Pancreas (tissue), 10 donors: ENCODE measurements around the gene GOLGA6L7. TPM values are rescaled to one million over a fixed set of nuclear protein-coding genes. Genes with fewer than 3 reads are reported as not detected.
"Not testable (repeated sequence)": the region's sequence is repeated elsewhere in the genome, so short reads cannot be mapped to it uniquely, and the experiment has no call there.

ENCODE experiments used
- ATAC-seq, 4 donors: fragments of 200-7000 bp; cut with Tn5 transposase; one replicate each; pipeline versions ENCODE4 v1.8.0 to v1.9.1; 2020; ENCODE audit warnings: mild to moderate bottlenecking in 4 of 4, moderate library complexity in 4 of 4
- DNase-seq, 6 donors: peaks; one replicate each; pipeline ENCODE4 v3.0.0-alpha.2; 2020
- FAIRE-seq: peaks from 2 replicates; lab custom pipeline; 2012; peaks lifted over from hg19 to GRCh38; lab: Jason Lieb, UNC
- H3K27ac ChIP-seq, 4 donors: fragments of 200-600 bp; sonication (generic); 1 replicate in 3 of 4; 2 replicates in 1 of 4; pipeline versions ENCODE4 v1.5.0 to v1.8.0; 2020
- H3K27me3 ChIP-seq, 4 donors: fragments of 200-600 bp; one replicate each; pipeline ENCODE4 v1.8.0; 2021
- H3K36me3 ChIP-seq, 3 donors: fragments of 200-600 bp; sonication (generic) in 1 of 3; one replicate each; pipeline versions ENCODE4 v1.5.0 to v1.8.0; 2020 to 2021
- H3K4me1 ChIP-seq, 3 donors: fragments of 200-600 bp; one replicate each; pipeline ENCODE4 v1.8.0; 2021
- H3K4me3 ChIP-seq, 4 donors: fragments of 200-600 bp; sonication (generic) in 2 of 4; one replicate each; pipeline versions ENCODE4 v1.5.0 to v1.8.0; 2020 to 2021
- H3K9me3 ChIP-seq, 4 donors: fragments of 200-600 bp; one replicate each; pipeline ENCODE4 v1.8.0; 2021
- WGBS, 2 donors: extraction: QIAGEN DNeasy Blood & Tissue Kit; methylation state at CpG; one replicate each; pipeline ENCODE4 v1.1.7; 2013; 5-methylcytosine and 5-hydroxymethylcytosine counted together
- intact Hi-C, 3 donors: fragments of 100-400 bp; cut with DNase I; formaldehyde crosslinking; loops; one replicate each; pipeline versions ENCODE4 v1.11.1 to v1.14.2; 2022
- polyA plus RNA-seq, 2 donors: library from polyadenylated mRNA; stranded (reverse); fragments of 200-250 nt; gene quantifications; one replicate each; pipeline ENCODE4 v1.2.3, GENCODE V29; 2013
- total RNA-seq, 6 donors: library from RNA; stranded (reverse); fragmentation: NEBNext Ultra II Directional in 4 of 6; extraction: Animal tissue kit (Norgen Biotek cat#: 25700) in 4 of 6; gene quantifications; one replicate each; pipeline versions ENCODE4 v1.2.1 to v1.2.4, GENCODE V29; 2021 to 2023
- donor health status: healthy with polysubstance abuse.
- donor health status: DM: no; HTN: no; CAD: no; lungs with moderate emphysema.
- donor health status: DM: no; HTN: no; CAD: no.
- donor health status: control.
- donor health status: control.
- donor health status: Bipolar disorder and iron deficiency.
- donor health status: DM: yes; HTN: yes; CAD: no.
- donor health status: DM: no; HTN: no; CAD: no.
- donor health status: DM: no; HTN: no; CAD: no.
- donor health status: DM: yes; HTN: yes; CAD: no.

The GOLGA6L7 gene
- total and polyA plus RNA-seq, 8 donors = not detected

GRCh38 chr15:28849271-28849670 lies 827 bp upstream of the GOLGA6L7 start:
- intact Hi-C loops, H3K4me1 ChIP-seq: not testable (repeated sequence)

GRCh38 chr15:28847959-28848358 lies 485 bp downstream of the GOLGA6L7 start:
- intact Hi-C loops, H3K27ac ChIP-seq, H3K4me3 ChIP-seq, FAIRE-seq, ATAC-seq, H3K4me1 ChIP-seq, DNase-seq, H3K36me3 ChIP-seq, H3K9me3 ChIP-seq, H3K27me3 ChIP-seq: not testable (repeated sequence)
- WGBS, 2 donors = 93 to 98% methylated on average over 6 to 9 of the region's 9 CpGs

More at GRCh38 chr15:28849271-28849670, 827 bp upstream of the GOLGA6L7 start:
- not testable (repeated sequence) for H3K9me3 ChIP-seq, FAIRE-seq, ATAC-seq, DNase-seq, H3K4me3 ChIP-seq, H3K27me3 ChIP-seq, H3K36me3 ChIP-seq, H3K27ac ChIP-seq
- 94 to 100% methylated on average over 3 to 12 of the region's 17 CpGs for WGBS, 2 donors

GRCh38 chr15:28847247-28847646 lies 1.2 kb downstream of the GOLGA6L7 start:
- ATAC-seq, H3K4me1 ChIP-seq, H3K36me3 ChIP-seq, DNase-seq, H3K27me3 ChIP-seq, FAIRE-seq, H3K27ac ChIP-seq, H3K9me3 ChIP-seq, intact Hi-C loops, H3K4me3 ChIP-seq: not testable (repeated sequence)
- 63 to 83% methylated on average over 5 of the region's 5 CpGs for WGBS, 2 donors

- H3K9me3 ChIP-seq, H3K4me1 ChIP-seq, H3K36me3 ChIP-seq, intact Hi-C loops, H3K27me3 ChIP-seq, FAIRE-seq, ATAC-seq, H3K27ac ChIP-seq, H3K4me3 ChIP-seq, DNase-seq: not testable (repeated sequence)
- WGBS, 2 donors = 81 to 83% methylated on average over 8 to 10 of the region's 14 CpGs
These were observed 4.3 kb downstream of the GOLGA6L7 start for GRCh38 chr15:28844147-28844546.

- H3K36me3 ChIP-seq, H3K27me3 ChIP-seq, intact Hi-C loops, H3K4me3 ChIP-seq, DNase-seq, H3K9me3 ChIP-seq, H3K27ac ChIP-seq, FAIRE-seq, H3K4me1 ChIP-seq, ATAC-seq: not testable (repeated sequence)
- 91 to 93% methylated on average over 12 of the region's 12 CpGs for WGBS, 2 donors
These were observed 4.9 kb downstream of the GOLGA6L7 start for GRCh38 chr15:28843520-28843919.

- DNase-seq, intact Hi-C loops, FAIRE-seq, H3K36me3 ChIP-seq, H3K27me3 ChIP-seq, H3K4me3 ChIP-seq, H3K9me3 ChIP-seq, ATAC-seq, H3K4me1 ChIP-seq, H3K27ac ChIP-seq: not testable (repeated sequence)
- 81 to 82% methylated on average over 11 of the region's 11 CpGs for WGBS, 2 donors
These were observed 6.2 kb downstream of the GOLGA6L7 start for GRCh38 chr15:28842210-28842609.

GRCh38 chr15:28840285-28840684 lies 8.2 kb downstream of the GOLGA6L7 start:
- H3K4me1 ChIP-seq, H3K4me3 ChIP-seq, DNase-seq, intact Hi-C loops, H3K27ac ChIP-seq, H3K27me3 ChIP-seq, FAIRE-seq, H3K9me3 ChIP-seq, ATAC-seq, H3K36me3 ChIP-seq: not testable (repeated sequence)
- 78 to 81% methylated on average over 4 to 8 of the region's 9 CpGs for WGBS, 2 donors

- H3K9me3 ChIP-seq, H3K36me3 ChIP-seq, intact Hi-C loops, H3K4me3 ChIP-seq, ATAC-seq, FAIRE-seq, H3K27me3 ChIP-seq, DNase-seq, H3K4me1 ChIP-seq, H3K27ac ChIP-seq: not testable (repeated sequence)
- WGBS, 2 donors = 91 to 94% methylated on average over 9 to 10 of the region's 10 CpGs
These were observed 13.4 kb downstream of the GOLGA6L7 start for GRCh38 chr15:28834957-28835585.

GRCh38 chr15:28831897-28832587 lies 16.4 kb downstream of the GOLGA6L7 start:
- WGBS, 2 donors = 1 to 3% methylated on average over 50 to 56 of the region's 56 CpGs
- H3K27me3 ChIP-seq, H3K27ac ChIP-seq, H3K4me1 ChIP-seq, H3K36me3 ChIP-seq, intact Hi-C loops, H3K9me3 ChIP-seq, FAIRE-seq: not testable (repeated sequence)
- DNase-seq (peak; percentile 55 to 86 (median 70)), ATAC-seq (peak; percentile 96 to 100 (median 99))
- peak overlapping the region in 3 of 4 donors; percentile 8 to 47 (median 22) for H3K4me3 ChIP-seq

- H3K4me3 ChIP-seq, H3K27me3 ChIP-seq, H3K9me3 ChIP-seq, H3K4me1 ChIP-seq, intact Hi-C loops, ATAC-seq, H3K27ac ChIP-seq, FAIRE-seq, H3K36me3 ChIP-seq, DNase-seq: not testable (repeated sequence)
- WGBS, 2 donors = 80 to 91% methylated on average over 2 of the region's 2 CpGs
These were observed 27.0 kb downstream of the GOLGA6L7 start for GRCh38 chr15:28821420-28821819.

GRCh38 chr15:28819930-28820295 lies 28.5 kb downstream of the GOLGA6L7 start:
- no CpG with 5 or more reads among the region's 3 CpGs for WGBS, 2 donors
- intact Hi-C loops, H3K4me3 ChIP-seq, H3K36me3 ChIP-seq, DNase-seq, H3K27me3 ChIP-seq, H3K9me3 ChIP-seq, FAIRE-seq, H3K27ac ChIP-seq, H3K4me1 ChIP-seq: not testable (repeated sequence)
- ATAC-seq = peak in 1 of 4 donors; percentile 23
